ENCODE results near the gene PRMT3. TPM values are rescaled to one million over a fixed set of nuclear protein-coding genes. Genes with fewer than 3 reads are reported as not detected.

The PRMT3 gene
- total and polyA plus RNA-seq, 2 donors (not counting 3 experiments of a cell fraction or from before 2014, with no cell fraction given) = 6.2 to 13.3 TPM

DNA sequence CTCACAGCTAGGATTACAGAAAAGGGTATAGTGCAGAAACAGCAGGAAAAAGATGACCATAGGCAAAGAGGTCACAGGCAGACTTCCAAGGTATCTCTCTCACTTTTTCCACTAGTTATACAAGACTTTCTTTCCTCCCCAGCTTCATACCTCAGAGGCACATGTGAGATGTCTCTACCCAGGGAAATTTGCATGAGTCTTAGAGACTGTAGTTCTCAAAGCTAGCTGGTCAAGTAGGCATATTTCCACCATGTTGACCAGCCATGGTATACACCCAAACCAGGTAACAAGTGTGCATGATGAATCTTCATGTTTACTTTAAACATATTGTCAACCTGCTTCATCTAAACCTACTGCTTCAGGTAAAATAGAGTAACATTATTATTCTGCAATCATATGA is 27.9 kb downstream of the PRMT3 start:
- Histone ChIP-seq H3K27ac (ENCODE audit: insufficient read depth, low read depth, low read length) (no peak overlapping the region), H3K4me1 (ENCODE audit: control insufficient read depth, extremely low read depth, insufficient read depth, low read length) (no peaks in the 10 kb centered on the region), H3K9me1 (replicated peaks; ENCODE audit: control insufficient read depth, extremely low read depth, insufficient read depth, low read length) (peaks cover 3% of the 10 kb centered on the region), H3K4me2 (ENCODE audit: insufficient read depth, low read length) (no peak overlapping the region), H3K9me3 (replicated peaks; ENCODE audit: control insufficient read depth, insufficient read depth, low read length) (no peaks in the 10 kb centered on the region), H3K4me3 (replicated peaks in 1 of 3; ENCODE audit: insufficient read depth in 1 of 3, low read depth in 1 of 3, low read length in 3 of 3) (no peak overlapping the region), H3K36me3 (ENCODE audit: control insufficient read depth in 2 of 2, extremely low read depth in 1 of 2, insufficient read depth in 2 of 2, low read length in 2 of 2) (peaks cover 0 to 4% of the 10 kb centered on the region in 2 experiments), H2AFZ (ENCODE audit: low read depth, low read length) (no peak overlapping the region), H3K79me2 (ENCODE audit: control insufficient read depth, insufficient read depth, low read length) (no peaks in the 10 kb centered on the region), H3K27me3 (ENCODE audit: control insufficient read depth in 2 of 2, insufficient read depth in 2 of 2, low read length in 2 of 2) (no peaks in the 10 kb centered on the region), H4K20me1 (replicated peaks; ENCODE audit: control insufficient read depth, extremely low read depth, insufficient read depth, low read length) (no peaks in the 10 kb centered on the region), H3K9ac (replicated peaks; ENCODE audit: extremely low read depth, insufficient read depth, low read length) (no peak overlapping the region)
- no TSS peak for BruUV-seq (replicated peaks)
- no peak for DNase-seq (ENCODE audit: low read depth, low spot score)
- POLR2A ChIA-PET = no interaction called here
- no peak for FAIRE-seq
- TF ChIP-seq MYC (IDR thresholded peaks at IDR 0.05; ENCODE audit: low read depth, low read length) (no peak), EZH2 (IDR thresholded peaks at IDR 0.05; ENCODE audit: borderline replicate concordance, low read depth, low read length, severe bottlenecking) (no peak), POLR2A (IDR thresholded peaks at IDR 0.05; ENCODE audit: low read depth, low read length) (no peak), FOS (IDR thresholded peaks at IDR 0.05; ENCODE audit: borderline replicate concordance, insufficient read depth, low read length) (no peak), POLR2AphosphoS5 (IDR thresholded peaks at IDR 0.05; ENCODE audit: insufficient read depth, low read depth, low read length) (no peak), JUN (IDR thresholded peaks at IDR 0.05; ENCODE audit: borderline replicate concordance, insufficient read depth, insufficient read length, low read depth) (no peak), GATA2 (IDR thresholded peaks at IDR 0.05; ENCODE audit: insufficient read depth, insufficient read length, low read depth, low read length) (no peak)
- TF ChIP-seq, protein P1, sequence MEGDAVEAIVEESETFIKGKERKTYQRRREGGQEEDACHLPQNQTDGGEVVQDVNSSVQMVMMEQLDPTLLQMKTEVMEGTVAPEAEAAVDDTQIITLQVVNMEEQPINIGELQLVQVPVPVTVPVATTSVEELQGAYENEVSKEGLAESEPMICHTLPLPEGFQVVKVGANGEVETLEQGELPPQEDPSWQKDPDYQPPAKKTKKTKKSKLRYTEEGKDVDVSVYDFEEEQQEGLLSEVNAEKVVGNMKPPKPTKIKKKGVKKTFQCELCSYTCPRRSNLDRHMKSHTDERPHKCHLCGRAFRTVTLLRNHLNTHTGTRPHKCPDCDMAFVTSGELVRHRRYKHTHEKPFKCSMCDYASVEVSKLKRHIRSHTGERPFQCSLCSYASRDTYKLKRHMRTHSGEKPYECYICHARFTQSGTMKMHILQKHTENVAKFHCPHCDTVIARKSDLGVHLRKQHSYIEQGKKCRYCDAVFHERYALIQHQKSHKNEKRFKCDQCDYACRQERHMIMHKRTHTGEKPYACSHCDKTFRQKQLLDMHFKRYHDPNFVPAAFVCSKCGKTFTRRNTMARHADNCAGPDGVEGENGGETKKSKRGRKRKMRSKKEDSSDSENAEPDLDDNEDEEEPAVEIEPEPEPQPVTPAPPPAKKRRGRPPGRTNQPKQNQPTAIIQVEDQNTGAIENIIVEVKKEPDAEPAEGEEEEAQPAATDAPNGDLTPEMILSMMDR (IDR thresholded peaks at IDR 0.05; ENCODE audit: extremely low read depth in 1 of 2, insufficient read depth in 1 of 2, low read depth in 1 of 2, low read length in 2 of 2) = no peak
- TF ChIP-seq, protein P2, sequence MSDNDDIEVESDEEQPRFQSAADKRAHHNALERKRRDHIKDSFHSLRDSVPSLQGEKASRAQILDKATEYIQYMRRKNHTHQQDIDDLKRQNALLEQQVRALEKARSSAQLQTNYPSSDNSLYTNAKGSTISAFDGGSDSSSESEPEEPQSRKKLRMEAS (IDR thresholded peaks at IDR 0.05; ENCODE audit: insufficient read depth, insufficient read length) = no peak
- intact Hi-C loops (cut with micrococcal nuclease) = no loop called here
- CTCF ChIA-PET = interaction anchor here (1.9 kb wide), 1 partner anchor 18 kb away, joined by 9 read pairs; no protein-coding TSS in a partner anchor
- dilution Hi-C loops (cut with MboI; ENCODE audit: extremely low pct_ligation_motif_present, low sequenced_read_pairs) = no loop called here
